Upper lobe of left lung (tissue), 6 donors: ENCODE measurements around the gene NEK1. TPM values are rescaled to one million over a fixed set of nuclear protein-coding genes. Genes with fewer than 3 reads are reported as not detected.
"Not testable (repeated sequence)": the region's sequence is repeated elsewhere in the genome, so short reads cannot be mapped to it uniquely, and the experiment has no call there.

ENCODE experiments used
- ATAC-seq, 2 donors: fragments of 200-7000 bp; cut with Tn5 transposase; one replicate each; pipeline ENCODE4 v1.9.1; 2022; ENCODE audit warnings: mild to moderate bottlenecking in 2 of 2, moderate library complexity in 2 of 2; ENCODE audit not compliant: low FRiP score in 2 of 2
- DNase-seq, 2 donors: peaks; one replicate each; pipeline ENCODE4 v3.0.0-alpha.2; 2019 to 2020
- H3K27ac ChIP-seq, 4 donors: fragments of 200-600 bp; sonication (generic); one replicate each; pipeline ENCODE4 v1.5.1; 2016 to 2019
- H3K27me3 ChIP-seq, 4 donors: fragments of 200-600 bp; sonication (generic); one replicate each; pipeline ENCODE4 v1.5.1; 2017 to 2019
- H3K36me3 ChIP-seq, 4 donors: fragments of 200-600 bp; sonication (generic); one replicate each; pipeline ENCODE4 v1.5.1; 2016 to 2019
- H3K4me1 ChIP-seq, 4 donors: fragments of 200-600 bp; sonication (generic); one replicate each; pipeline ENCODE4 v1.5.1; 2018 to 2019
- H3K4me3 ChIP-seq, 4 donors: fragments of 200-600 bp; sonication (generic); one replicate each; pipeline ENCODE4 v1.5.1; 2017 to 2019; ENCODE audit warnings: mild to moderate bottlenecking in 2 of 4, moderate library complexity in 1 of 4
- H3K9me3 ChIP-seq, 4 donors: fragments of 200-600 bp; sonication (generic); one replicate each; pipeline ENCODE4 v1.5.1; 2018 to 2019
- EP300 ChIP-seq, 4 donors: sonication (generic); formaldehyde crosslinking; IDR thresholded peaks; one replicate each; pipeline ENCODE4 v1.5.1; 2017; ENCODE audit warnings: antibody characterized with exemption in 4 of 4, control low read depth in 2 of 4
- POLR2A ChIP-seq, 4 donors: fragments of 450-650 bp; IDR thresholded peaks; one replicate each; pipeline ENCODE4 v1.5.1; 2016 to 2017; ENCODE audit warnings: antibody characterized with exemption in 4 of 4, mild to moderate bottlenecking in 2 of 4
- POLR2AphosphoS5 ChIP-seq, 2 donors: sonication (generic); formaldehyde crosslinking; IDR thresholded peaks; one replicate each; pipeline ENCODE4 v1.5.1; 2017; ENCODE audit warnings: antibody characterized with exemption in 2 of 2
- WGBS, 2 donors: methylation state at CpG; one replicate each; pipeline ENCODE4 v1.1.5; 2017 to 2018; 5-methylcytosine and 5-hydroxymethylcytosine counted together
- total RNA-seq, 6 donors: library from RNA; depleted of rRNA in 4 of 6; stranded (reverse); fragments of >200 nt in 4 of 6; gene quantifications; one replicate each; pipeline versions ENCODE4 v1.1.0 to v1.2.1, GENCODE V29; 2016 to 2021
- TF ChIP-seq, protein P1 (sequence below), 6 experiments: fragments of 450-650 bp in 4 of 6; fragments of 200-600 bp in 2 of 6; sonication (generic) in 2 of 6; IDR thresholded peaks; one replicate each; pipeline ENCODE4 v1.5.1; 2016 to 2019; ENCODE audit warnings: antibody characterized with exemption in 6 of 6
- donor health status: DM: no; HTN: no; CAD: no; lungs with moderate emphysema.
- donor health status: DM: no; HTN: yes; CAD: no; lungs with severe emphysema.

The NEK1 gene
- total RNA-seq, 6 donors from 2014 or later, result 6.9 to 24.2 (median 10.3) TPM

DNA sequence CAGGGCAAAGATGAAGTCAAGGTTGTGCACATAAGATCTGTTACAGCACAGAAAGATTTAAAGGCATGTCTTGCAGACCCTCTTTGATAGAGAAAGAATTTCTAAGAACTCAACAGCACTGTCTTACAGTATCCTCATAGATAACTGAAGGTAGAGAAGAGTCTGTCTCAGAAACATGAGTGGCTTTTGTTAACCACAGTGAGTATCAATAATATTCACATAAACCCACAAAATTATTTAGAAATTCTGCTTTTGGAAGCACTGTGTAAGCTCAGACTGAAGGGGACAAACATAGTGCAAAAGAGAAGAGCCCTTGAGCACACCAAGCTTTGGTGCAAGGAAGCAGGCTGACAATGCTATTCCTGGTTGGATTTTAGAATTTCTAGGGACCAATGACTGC lies 175.6 kb downstream of the NEK1 start:
- Histone ChIP-seq H3K4me3 (no peak overlapping the region), H3K4me1 (peaks cover 0 to 6% (median 0%) of the 10 kb centered on the region in 4 donors), H3K9me3 (no peaks in the 10 kb centered on the region), H3K27me3 (no peaks in the 10 kb centered on the region), H3K27ac (no peak overlapping the region), H3K36me3 (peaks cover 0 to 3% (median 0%) of the 10 kb centered on the region in 4 donors)
- DNase-seq, result no peak
- ATAC-seq, result no peak
- TF ChIP-seq, protein P1, sequence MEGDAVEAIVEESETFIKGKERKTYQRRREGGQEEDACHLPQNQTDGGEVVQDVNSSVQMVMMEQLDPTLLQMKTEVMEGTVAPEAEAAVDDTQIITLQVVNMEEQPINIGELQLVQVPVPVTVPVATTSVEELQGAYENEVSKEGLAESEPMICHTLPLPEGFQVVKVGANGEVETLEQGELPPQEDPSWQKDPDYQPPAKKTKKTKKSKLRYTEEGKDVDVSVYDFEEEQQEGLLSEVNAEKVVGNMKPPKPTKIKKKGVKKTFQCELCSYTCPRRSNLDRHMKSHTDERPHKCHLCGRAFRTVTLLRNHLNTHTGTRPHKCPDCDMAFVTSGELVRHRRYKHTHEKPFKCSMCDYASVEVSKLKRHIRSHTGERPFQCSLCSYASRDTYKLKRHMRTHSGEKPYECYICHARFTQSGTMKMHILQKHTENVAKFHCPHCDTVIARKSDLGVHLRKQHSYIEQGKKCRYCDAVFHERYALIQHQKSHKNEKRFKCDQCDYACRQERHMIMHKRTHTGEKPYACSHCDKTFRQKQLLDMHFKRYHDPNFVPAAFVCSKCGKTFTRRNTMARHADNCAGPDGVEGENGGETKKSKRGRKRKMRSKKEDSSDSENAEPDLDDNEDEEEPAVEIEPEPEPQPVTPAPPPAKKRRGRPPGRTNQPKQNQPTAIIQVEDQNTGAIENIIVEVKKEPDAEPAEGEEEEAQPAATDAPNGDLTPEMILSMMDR (IDR thresholded peaks at IDR 0.05), result no peak
- TF ChIP-seq EP300 (IDR thresholded peaks at IDR 0.05), result no peak
- TF ChIP-seq POLR2AphosphoS5 (IDR thresholded peaks at IDR 0.05), result no peak
- no peak for TF ChIP-seq POLR2A (IDR thresholded peaks at IDR 0.05)

DNA sequence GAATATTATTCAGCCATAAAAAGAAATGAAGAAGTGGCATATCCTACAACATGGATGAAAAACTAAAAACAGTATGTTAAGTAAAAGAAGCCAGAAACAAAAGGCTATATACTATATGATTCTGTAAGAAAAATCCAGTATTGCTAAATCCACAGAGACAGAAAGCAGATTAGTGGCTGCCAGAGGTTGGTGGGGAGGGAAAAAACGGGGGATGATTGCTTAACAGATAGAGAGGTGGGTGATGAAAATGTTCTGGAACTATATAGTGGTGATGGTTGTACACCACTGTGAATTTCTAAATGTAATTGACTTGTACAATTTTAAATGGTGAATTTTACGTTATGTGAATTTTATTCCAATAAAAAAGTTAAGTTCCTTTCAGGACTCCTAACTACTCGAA lies 184.0 kb downstream of the NEK1 start:
- no peak overlapping the region for H3K4me3 ChIP-seq
- H3K36me3 ChIP-seq, result peaks cover 0 to 13% (median 0%) of the 10 kb centered on the region in 4 donors
- DNase-seq (no peak), ATAC-seq (no peak)
- no peak overlapping the region for H3K27ac ChIP-seq
- no peaks in the 10 kb centered on the region for H3K27me3 ChIP-seq
- TF ChIP-seq, protein P1 (IDR thresholded peaks at IDR 0.05), result no peak
- TF ChIP-seq POLR2A (IDR thresholded peaks at IDR 0.05) (no peak), EP300 (IDR thresholded peaks at IDR 0.05) (no peak), POLR2AphosphoS5 (IDR thresholded peaks at IDR 0.05) (no peak)
- no peaks in the 10 kb centered on the region for H3K9me3 ChIP-seq
- no peaks in the 10 kb centered on the region for H3K4me1 ChIP-seq
- WGBS, 2 donors, result 51 to 57% methylated on average over 3 of the region's 3 CpGs

DNA sequence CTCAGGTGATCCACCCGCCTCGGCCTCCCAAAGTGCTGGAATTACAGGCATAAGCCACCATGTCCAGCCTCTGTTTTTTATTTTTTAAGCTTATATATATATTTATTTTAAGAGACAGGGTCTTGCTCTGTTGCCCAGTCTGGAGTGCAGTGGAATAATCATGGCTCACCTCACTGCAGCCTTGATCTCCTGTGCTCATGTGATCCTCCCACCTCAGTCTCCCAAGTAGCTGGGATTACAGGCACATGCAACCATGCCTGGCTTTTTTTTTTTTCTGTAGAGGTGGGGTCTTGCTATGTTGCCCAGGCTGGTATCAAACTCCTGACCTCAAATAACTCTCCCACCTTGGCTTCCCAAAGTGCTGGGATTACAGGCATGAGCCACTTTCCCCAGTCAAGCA lies 184.7 kb downstream of the NEK1 start:
- not testable (repeated sequence) for H3K4me1 ChIP-seq, H3K9me3 ChIP-seq, DNase-seq, ATAC-seq, H3K4me3 ChIP-seq, H3K27ac ChIP-seq, H3K27me3 ChIP-seq
- 97% methylated on average over 2 of the region's 2 CpGs for WGBS, 2 donors
- peaks cover 0 to 10% (median 0%) of the 10 kb centered on the region in 4 donors for H3K36me3 ChIP-seq

DNA sequence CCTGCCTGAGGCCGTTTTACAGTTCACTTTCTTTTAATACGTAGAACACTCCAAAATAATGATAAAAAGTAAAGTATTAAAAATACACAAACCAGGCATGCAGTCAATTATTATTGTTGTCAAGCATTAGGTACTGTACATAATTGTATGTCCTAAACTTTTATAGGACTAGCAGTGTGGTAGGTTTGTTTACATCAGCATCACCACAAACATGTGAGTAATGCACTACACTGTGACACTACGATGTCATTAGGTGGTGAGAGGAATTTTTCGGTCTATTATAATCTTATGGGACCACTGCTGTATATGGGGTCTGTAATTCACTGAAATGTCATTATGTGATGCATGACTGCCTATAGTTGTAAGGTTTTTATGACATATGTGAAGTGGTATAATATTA lies 192.1 kb downstream of the NEK1 start:
- H3K36me3 ChIP-seq, result peaks cover 0 to 10% (median 0%) of the 10 kb centered on the region in 4 donors
- no peak overlapping the region for H3K27ac ChIP-seq
- H3K9me3 ChIP-seq, result no peaks in the 10 kb centered on the region
- H3K27me3 ChIP-seq, result no peaks in the 10 kb centered on the region
- ATAC-seq (no peak), DNase-seq (no peak)
- no peaks in the 10 kb centered on the region for H3K4me1 ChIP-seq
- no peak overlapping the region for H3K4me3 ChIP-seq
- TF ChIP-seq EP300 (IDR thresholded peaks at IDR 0.05), result no peak
- TF ChIP-seq POLR2A (IDR thresholded peaks at IDR 0.05), result no peak
- TF ChIP-seq, protein P1 (IDR thresholded peaks at IDR 0.05), result no peak
- TF ChIP-seq POLR2AphosphoS5 (IDR thresholded peaks at IDR 0.05), result no peak
- 91 to 93% methylated on average over 4 of the region's 4 CpGs for WGBS, 2 donors

DNA sequence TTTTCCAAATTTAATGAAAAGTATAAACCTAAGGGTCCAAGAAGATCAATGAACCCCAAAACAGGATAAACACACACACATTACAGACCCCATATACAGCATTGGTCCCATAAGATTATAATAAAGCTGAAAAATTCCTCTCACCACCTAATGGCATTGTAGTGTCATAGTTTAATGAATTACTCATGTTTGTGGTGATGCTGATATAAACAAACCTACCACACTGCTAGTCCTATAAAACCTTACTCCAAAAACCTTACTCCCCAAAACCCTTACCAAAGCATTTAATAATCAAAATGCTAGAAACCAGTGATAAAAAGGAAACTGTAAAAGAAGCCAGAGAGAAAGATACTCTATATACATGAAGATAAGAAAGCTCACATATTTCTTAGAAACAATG lies 193.5 kb downstream of the NEK1 start:
- no peak overlapping the region for H3K27ac ChIP-seq
- TF ChIP-seq POLR2A (IDR thresholded peaks at IDR 0.05) (no peak), POLR2AphosphoS5 (IDR thresholded peaks at IDR 0.05) (no peak), EP300 (IDR thresholded peaks at IDR 0.05) (no peak)
- TF ChIP-seq, protein P1 (IDR thresholded peaks at IDR 0.05), result no peak
- no peaks in the 10 kb centered on the region for H3K4me1 ChIP-seq
- DNase-seq (no peak), ATAC-seq (no peak)
- no peak overlapping the region for H3K4me3 ChIP-seq
- H3K9me3 ChIP-seq, result no peaks in the 10 kb centered on the region
- no peaks in the 10 kb centered on the region for H3K27me3 ChIP-seq
- H3K36me3 ChIP-seq, result peaks cover 0 to 2% (median 0%) of the 10 kb centered on the region in 4 donors
